HG02571 (cell line): ENCODE measurements around the gene TGFBR3L.
"Not testable (repeated sequence)": the region's sequence is repeated elsewhere in the genome, so short reads cannot be mapped to it uniquely, and the experiment has no call there.

Experiments
- ATAC-seq: cut with Tn5 transposase; IDR thresholded peaks from one replicate; pipeline ENCODE4 v1.9.1; 2021; ENCODE audit warnings: mild to moderate bottlenecking, moderate library complexity; ENCODE audit not compliant: unreplicated experiment

The TGFBR3L gene

DNA sequence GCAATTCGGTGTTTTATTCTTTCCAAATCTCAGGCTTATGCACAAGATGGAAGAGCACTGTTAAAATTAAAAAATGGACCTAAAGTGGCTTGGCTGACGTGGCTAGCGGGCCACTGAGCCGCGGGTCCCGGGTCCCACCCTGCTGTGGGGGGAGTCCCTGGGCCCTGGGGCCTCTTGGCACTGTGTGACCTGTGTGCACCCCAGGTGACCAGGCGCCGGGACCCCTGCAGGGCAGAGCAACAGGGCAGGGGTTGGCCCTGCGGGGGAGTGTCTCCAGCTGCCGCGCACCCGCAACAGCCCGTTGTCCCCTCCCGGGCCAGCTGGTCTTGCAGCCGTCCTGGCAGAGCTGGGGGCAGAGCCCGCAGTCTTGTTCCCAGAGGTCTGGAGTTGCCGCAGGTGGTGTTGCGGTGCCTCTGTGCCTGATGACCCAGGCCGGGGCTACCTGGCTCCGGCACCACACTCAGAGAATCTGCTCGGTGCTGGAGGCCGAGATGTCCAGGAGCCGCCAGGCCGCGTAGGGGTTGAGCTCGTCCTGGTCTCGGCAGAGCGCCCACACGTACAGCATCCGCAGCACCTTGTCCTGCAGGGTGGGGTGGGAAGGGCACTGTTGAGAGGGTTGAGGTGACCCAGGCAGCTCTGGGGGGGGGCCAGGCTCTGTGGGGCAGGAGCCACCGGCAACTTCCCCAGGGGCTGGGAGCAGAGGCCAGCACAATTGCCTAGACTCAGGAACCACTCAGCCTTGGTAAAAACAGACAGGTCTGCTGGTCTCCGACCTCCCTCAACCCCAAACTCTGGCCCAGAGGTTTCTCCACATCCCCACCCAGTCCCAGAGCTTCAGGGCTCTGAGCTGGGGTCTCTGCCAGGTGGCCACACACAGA is 12.3 kb downstream of the TGFBR3L start:
- no peak for ATAC-seq

DNA sequence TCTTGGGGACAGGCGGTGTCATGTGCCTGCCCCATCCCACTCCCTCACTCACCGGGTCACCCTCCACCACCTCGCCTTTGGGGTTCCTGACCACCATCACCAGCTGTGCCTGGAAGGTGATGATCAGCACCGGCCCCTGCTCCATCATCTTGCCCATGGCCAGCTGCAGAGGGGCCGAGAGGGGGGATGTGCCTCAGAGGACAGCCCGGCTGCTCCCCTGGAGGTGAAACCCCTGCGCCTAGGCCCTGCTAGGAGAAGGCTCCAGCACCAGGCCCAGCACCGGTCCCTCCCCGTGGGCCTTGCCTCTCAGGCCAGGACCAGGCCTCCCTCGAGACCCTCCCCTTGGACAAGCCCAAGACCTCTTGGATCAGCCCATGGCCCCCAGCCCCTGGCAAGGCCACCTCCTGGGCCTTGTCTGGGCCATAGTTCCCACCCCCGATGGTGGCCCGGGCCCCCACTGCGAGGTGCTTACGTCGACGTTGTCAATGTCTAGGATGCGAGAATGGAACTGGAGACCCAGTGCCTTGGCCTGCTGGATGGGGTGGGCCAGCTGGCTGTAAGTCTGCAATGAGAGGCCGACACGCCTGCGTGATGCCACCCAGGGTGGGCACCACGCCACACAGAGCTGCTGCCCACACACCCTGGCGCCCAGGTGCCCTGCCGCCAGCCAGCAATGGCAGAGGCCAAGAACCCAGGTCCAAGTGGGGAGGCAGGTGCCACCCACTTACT is 13.1 kb downstream of the TGFBR3L start:
- ATAC-seq = no peak

DNA sequence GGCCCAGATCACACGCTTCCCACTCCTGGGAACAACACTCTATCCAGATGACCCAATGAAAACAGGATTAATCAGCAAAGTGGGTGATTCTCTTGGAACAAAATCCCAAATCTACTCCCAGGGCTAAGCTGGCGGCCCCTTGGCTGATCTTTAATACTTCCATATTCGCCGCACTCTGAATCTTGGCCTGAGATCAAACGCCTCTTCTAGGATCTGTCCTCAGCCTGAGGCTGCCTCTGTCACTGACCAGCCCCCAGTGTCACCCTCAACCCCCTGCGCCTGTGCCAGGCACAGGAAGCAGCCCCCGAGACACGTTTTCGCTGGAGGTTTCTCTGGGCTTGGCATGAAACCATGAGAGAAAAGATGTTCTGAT is 13.7 kb downstream of the TGFBR3L start:
- no peak for ATAC-seq

DNA sequence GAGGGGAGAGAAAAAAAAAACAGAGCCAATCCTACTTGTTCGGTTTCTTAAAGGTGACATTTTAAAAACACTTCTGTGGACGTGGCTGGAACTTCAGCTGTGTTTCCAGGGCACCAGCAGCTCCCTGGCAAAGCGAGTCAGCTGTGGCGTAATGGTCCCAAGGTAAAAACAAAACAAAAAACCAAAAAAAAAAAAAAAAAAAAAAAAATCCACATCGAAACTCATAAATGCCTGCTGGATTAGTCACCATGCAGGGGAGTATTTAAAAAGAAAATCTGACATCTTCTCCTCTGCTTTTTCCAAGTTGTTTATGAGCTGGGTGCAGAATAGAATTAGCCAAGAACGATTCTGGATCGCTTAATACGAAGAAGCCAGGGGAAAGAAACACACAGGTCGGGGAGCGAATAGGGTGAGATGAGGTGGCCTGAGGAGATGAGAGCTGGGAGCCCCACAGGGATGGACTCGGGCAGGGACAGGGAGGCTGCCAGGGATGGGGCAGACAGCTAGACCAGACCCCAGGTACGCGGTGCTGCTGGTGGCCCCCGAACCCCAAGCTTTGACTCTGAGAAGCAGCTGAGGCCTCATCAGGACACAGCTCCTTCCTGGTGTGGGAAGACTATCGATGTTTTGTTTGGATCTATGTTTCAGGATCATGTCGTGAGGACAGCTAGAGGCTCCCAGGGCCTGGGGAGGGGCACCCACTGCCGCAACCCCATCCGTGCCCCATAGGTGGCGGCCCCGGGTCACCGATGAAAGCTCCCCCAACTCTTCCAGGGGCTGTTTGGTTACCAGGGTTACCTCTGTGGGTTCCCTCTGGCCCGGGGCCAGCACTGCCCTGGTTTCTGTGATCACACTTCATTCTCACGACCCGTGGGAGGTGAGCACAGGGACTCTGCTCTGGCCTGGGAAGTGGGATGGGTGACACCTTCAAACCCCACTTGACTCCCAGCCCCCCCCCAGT is 14.4 kb downstream of the TGFBR3L start:
- no peak for ATAC-seq

GRCh38 chr19:7930030-7930429 is 15.4 kb downstream of the TGFBR3L start:
- ATAC-seq = not testable (repeated sequence)

DNA sequence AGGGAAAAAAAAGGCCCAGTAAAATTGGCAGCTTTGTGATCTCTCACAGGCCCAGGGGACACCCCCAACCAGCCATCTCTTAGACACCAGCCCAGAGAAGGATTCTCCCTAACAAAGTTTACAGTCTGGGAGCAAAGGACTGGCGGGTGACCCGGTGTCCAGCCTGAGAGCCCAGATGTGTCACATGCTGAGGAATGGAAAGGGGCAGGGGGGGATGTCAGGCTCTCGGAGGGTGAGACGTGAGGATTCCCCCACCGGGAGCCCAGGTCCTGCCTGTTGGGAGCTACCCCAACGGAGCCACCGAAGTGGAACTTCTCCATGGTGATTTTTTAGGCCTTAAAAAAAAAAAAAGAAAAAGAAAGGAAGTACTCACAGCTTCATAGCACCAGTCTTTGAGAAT is 16.1 kb downstream of the TGFBR3L start:
- ATAC-seq = no peak

GRCh38 chr19:7931221-7932061 is 16.8 kb downstream of the TGFBR3L start:
- no peak for ATAC-seq

- ATAC-seq = no peak
Measured at GRCh38 chr19:7932276-7932929, 17.8 kb downstream of the TGFBR3L start.

- ATAC-seq = no peak
Measured at GRCh38 chr19:7932930-7933300, 18.3 kb downstream of the TGFBR3L start.

DNA sequence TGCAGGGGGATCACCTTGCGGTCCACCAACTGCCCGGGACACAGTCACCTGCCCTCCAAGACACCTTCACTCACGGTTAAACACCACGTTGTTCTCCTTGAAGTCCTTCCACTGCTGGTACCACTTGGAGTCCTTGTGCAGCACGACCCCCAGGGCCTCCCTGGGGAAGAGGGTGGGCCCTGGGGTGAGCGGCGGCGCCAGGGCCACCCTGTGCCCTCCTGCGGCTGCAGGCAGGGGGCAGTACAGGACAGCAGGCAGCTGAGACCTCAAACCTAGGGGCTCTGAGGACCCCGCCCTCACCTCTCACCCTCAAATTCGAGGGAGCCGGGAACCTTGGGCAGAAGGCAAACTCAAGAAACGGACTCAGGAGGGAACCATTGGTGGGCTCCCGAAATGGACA is 18.8 kb downstream of the TGFBR3L start:
- no peak for ATAC-seq

GRCh38 chr19:7933828-7934725 is 19.4 kb downstream of the TGFBR3L start:
- ATAC-seq = no peak

GRCh38 chr19:7934766-7935165 is 20.1 kb downstream of the TGFBR3L start:
- no peak for ATAC-seq

GRCh38 chr19:7940841-7941240 is 26.2 kb downstream of the TGFBR3L start:
- no peak for ATAC-seq

DNA sequence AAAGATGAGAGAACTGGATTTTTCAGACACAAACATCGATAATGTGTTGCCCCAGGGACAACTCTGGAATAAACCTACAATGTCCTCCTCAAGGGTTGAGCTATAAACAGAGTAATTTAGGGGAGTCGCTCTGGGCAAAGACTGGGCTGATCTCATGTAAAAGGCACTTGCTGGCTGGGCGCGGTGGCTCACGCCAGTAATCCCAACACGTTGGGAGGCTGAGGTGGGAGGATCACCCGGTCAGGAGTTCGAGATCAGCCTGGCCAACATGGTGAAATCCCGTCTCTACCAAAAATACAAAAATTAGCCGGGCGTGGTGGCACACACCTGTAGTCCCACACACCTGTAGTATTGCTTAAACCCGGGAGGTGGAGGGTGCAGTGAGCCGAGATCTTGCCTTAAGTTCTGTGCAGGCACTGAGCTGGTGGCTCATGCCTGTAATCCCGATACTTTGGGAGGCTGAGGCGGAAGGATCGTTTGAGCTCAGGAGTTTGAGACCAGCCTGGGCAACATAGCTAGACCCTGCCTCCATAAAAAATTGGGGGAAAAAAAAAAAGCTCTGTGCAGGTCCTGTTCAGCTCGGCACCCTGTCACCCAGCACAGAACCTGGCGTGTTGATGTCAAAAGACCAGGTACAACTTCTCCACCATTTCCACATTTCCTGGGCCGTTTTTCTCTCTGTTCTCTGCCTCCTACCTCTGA is 27.4 kb downstream of the TGFBR3L start:
- no peak for ATAC-seq

GRCh38 chr19:7942981-7943443 is 28.4 kb downstream of the TGFBR3L start:
- ATAC-seq = peak; percentile 21

DNA sequence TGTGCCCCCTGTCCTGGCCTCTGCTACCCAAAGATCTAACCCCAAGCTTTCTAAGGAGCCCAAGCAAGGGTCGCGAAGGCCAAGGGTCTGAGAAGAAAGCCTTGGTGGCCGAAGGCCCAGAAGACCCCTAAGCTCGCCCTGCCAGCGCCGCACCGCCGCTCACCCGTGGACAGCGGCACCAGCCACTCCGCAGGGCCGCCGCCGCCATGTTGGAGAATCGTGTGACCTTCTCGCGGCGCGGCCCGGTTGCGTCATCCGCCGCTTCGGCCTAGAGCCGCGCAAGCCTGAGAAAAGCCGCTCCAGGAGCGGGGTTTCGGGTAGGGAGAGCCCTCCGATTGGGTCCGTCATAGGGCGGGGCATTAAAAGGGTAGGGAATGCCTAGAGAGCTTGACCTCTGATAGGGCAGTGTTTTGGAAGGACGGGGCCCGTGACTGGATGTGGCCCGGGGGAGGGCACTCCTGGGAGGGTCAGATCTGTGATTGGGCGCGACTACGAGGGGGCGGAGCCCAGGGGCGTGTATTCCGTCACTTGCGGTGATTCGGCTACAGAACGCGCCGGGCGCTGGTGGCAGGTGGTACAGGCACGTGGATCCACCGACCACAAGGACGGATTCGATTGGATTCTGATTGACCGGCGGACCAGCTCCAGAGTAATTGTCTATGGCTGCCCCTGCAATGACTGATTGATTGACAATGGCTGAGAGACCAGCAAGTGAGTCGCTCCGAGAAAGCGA is 29.0 kb downstream of the TGFBR3L start, which contains the start of gene TIMM44:
Gene TIMM44 (minus strand): TSS at position 223 of the 733 bp plus-strand sequence. CDS start 15 bp downstream, at position 208.
- peak; percentile 96 for ATAC-seq

DNA sequence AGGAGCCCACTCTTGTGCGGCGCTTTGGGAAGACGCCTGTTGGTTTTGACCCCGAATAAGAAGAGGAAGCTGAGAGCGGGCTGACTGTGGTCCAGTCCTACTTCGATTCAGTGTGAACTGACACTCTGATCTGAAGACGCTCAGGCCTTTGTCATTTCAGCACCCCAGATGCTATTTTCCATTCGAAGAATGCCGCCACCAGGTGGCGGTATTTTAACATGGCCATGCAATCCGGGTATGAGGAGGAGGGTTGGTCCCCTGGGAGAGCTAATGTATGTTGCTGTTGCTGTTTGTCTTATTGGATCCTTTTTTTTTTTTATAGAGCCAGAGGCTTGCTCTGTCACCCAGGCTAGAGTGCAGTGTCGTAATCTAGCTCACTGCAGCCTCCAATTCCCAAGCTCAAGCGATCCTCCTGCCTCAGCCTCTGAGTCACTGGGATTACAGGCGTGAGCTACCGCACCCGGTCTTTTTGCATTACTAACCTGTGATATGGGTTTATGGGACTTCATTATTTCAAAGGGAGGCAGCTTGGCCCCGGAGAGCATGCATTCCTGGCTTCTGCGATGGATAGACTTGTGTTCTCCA is 29.6 kb downstream of the TGFBR3L start:
- ATAC-seq = peak; percentile 22
